Measurements from ENCODE around the gene ROBO2.

Gene ROBO2

DNA sequence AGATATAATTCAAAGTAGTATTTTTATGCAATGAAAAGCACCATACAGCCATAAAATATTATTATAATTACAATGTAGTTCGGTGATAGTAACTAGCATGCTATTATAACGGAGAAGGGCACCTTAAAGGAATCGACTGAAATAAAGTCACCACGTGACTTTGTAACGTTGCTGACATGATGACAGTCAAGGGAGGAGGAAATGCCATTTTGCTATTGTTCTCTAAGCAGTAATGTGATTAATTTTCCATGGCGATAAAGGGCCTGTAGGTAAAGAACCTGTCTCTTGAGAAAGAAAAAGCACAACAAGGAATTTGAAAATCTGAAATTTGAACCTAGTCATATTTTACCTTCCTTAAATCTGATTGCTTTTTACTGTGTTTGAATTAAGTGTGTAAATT, 526.2 kb downstream of the ROBO2 start:
- TF ChIP-seq ZNF132 (tag by site-specific recombination; IDR thresholded peaks at IDR 0.05; ENCODE audit: borderline replicate concordance) (no peak), SP7 (tag by site-specific recombination; IDR thresholded peaks at IDR 0.05) (no peak), ZNF239 (tag by site-specific recombination; IDR thresholded peaks at IDR 0.05) (no peak), EGR2 (tag by site-specific recombination; IDR thresholded peaks at IDR 0.05; ENCODE audit: low read depth) (no peak), ZNF830 (tag by site-specific recombination; IDR thresholded peaks at IDR 0.05; ENCODE audit: low read depth) (no peak), ZNF544 (tag by site-specific recombination; IDR thresholded peaks at IDR 0.05) (no peak), OSR2 (tag by site-specific recombination; IDR thresholded peaks at IDR 0.05) (no peak), ZNF654 (tag by site-specific recombination; IDR thresholded peaks at IDR 0.05; ENCODE audit: low read depth) (no peak), OVOL3 (tag by site-specific recombination; IDR thresholded peaks at IDR 0.05) (no peak), MEIS1 (CRISPR knock-in tag; IDR thresholded peaks at IDR 0.05; ENCODE audit: borderline replicate concordance) (no peak), ZNF837 (tag by site-specific recombination; IDR thresholded peaks at IDR 0.05) (no peak), KLF9 (tag by site-specific recombination; IDR thresholded peaks at IDR 0.05; ENCODE audit: low read depth) (no peak), SP3 (tag by site-specific recombination; IDR thresholded peaks at IDR 0.05) (no peak), ZFP3 (tag by site-specific recombination; IDR thresholded peaks at IDR 0.05; ENCODE audit: low read depth) (no peak), ZNF473 (tag by site-specific recombination; IDR thresholded peaks at IDR 0.05) (no peak), BCL11B (tag by site-specific recombination; IDR thresholded peaks at IDR 0.05; ENCODE audit: low read depth) (no peak), ZNF623 (tag by site-specific recombination; IDR thresholded peaks at IDR 0.05) (no peak), ZNF174 (tag by site-specific recombination; IDR thresholded peaks at IDR 0.05) (no peak)
- TF ChIP-seq, protein P1, sequence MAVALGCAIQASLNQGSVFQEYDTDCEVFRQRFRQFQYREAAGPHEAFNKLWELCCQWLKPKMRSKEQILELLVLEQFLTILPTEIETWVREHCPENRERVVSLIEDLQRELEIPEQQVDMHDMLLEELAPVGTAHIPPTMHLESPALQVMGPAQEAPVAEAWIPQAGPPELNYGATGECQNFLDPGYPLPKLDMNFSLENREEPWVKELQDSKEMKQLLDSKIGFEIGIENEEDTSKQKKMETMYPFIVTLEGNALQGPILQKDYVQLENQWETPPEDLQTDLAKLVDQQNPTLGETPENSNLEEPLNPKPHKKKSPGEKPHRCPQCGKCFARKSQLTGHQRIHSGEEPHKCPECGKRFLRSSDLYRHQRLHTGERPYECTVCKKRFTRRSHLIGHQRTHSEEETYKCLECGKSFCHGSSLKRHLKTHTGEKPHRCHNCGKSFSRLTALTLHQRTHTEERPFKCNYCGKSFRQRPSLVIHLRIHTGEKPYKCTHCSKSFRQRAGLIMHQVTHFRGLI (tag by site-specific recombination; IDR thresholded peaks at IDR 0.05): no peak
- TF ChIP-seq, protein P2, sequence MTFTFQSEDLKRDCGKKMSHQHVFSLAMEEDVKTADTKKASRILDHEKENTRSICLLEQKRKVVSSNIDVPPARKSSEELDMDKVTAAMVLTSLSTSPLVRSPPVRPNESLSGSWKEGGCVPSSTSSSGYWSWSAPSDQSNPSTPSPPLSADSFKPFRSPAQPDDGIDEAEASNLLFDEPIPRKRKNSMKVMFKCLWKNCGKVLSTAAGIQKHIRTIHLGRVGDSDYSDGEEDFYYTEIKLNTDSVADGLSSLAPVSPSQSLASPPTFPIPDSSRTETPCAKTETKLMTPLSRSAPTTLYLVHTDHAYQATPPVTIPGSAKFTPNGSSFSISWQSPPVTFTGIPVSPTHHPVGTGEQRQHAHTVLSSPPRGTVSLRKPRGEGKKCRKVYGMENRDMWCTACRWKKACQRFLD (tag by site-specific recombination; IDR thresholded peaks at IDR 0.05): no peak
- no peak overlapping the region for H3K27ac ChIP-seq (ENCODE audit: extremely low read depth, low read depth, low read length)
- no peak overlapping the region for H3K4me3 ChIP-seq (ENCODE audit: low read depth, low read length)
- ChIA-PET POLR2A (no interaction called here), CTCF (no interaction called here)
- H3K4me1 ChIP-seq (ENCODE audit: control insufficient read depth, insufficient read depth, low read length): no peaks in the 10 kb centered on the region
- H3K36me3 ChIP-seq (ENCODE audit: control insufficient read depth in 2 of 2, insufficient read depth in 1 of 2, low read length in 2 of 2): peaks cover 0 to 3% of the 10 kb centered on the region in 2 experiments; a peak in 1 of 3 replicates
- H3K9me3 ChIP-seq (ENCODE audit: control insufficient read depth, insufficient read depth, low read depth, low read length): no peaks in the 10 kb centered on the region

DNA sequence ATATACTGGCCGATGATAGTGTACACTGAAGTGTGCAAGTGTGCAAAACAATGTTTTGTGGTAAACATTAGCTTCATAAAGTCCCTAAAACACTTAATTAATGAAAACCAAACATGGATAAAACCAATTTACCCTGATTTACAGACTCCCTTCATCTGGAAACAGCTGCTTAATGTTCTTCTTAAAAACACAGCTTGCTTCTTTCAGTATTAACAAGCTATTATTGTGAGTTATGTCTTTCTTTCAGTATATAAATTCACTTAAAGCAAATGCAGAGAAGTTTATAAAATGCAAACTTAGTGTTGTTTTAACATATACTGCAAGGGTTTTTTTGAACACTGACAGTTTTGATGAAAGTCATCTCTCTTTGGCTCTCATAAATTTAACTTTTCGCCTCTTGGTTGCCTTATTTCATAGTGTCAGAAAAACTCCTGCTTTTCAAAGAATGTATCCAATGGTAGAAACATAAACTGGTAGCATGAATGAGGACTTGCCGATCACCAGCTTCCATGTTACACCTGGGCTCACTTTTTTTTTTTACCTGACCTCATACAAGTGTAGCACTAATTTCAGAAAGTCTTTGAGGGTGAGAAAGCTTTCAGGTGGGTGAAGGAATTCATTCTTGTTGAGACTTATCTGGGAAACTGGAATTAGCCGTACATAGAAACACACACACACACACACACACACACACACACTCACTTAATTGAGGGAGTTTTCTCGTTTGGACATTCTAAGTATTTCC, 532.2 kb downstream of the ROBO2 start:
- no peaks in the 10 kb centered on the region for H3K9me3 ChIP-seq (ENCODE audit: control insufficient read depth, insufficient read depth, low read depth, low read length)
- H3K27ac ChIP-seq (ENCODE audit: extremely low read depth, low read depth, low read length): no peak overlapping the region
- no peak overlapping the region for H3K4me3 ChIP-seq (ENCODE audit: low read depth, low read length)
- POLR2A ChIA-PET: no interaction called here
- H3K36me3 ChIP-seq (ENCODE audit: control insufficient read depth in 2 of 2, insufficient read depth in 1 of 2, low read length in 2 of 2): no peaks in the 10 kb centered on the region
- H3K4me1 ChIP-seq (ENCODE audit: control insufficient read depth, insufficient read depth, low read length): no peaks in the 10 kb centered on the region
- CTCF ChIA-PET: no interaction called here
- TF ChIP-seq ZNF2 (tag by site-specific recombination; IDR thresholded peaks at IDR 0.05) (no peak), ZBTB8A (tag by site-specific recombination; IDR thresholded peaks at IDR 0.05) (no peak), ZNF621 (tag by site-specific recombination; IDR thresholded peaks at IDR 0.05) (no peak), ZNF518A (tag by site-specific recombination; conservative IDR thresholded peaks at IDR 0.05; ENCODE audit: low read depth) (no peak), ZBTB44 (tag by site-specific recombination; IDR thresholded peaks at IDR 0.05) (no peak), ZNF473 (tag by site-specific recombination; IDR thresholded peaks at IDR 0.05) (no peak), ZFP3 (tag by site-specific recombination; IDR thresholded peaks at IDR 0.05; ENCODE audit: low read depth) (no peak)
- TF ChIP-seq, protein P3, sequence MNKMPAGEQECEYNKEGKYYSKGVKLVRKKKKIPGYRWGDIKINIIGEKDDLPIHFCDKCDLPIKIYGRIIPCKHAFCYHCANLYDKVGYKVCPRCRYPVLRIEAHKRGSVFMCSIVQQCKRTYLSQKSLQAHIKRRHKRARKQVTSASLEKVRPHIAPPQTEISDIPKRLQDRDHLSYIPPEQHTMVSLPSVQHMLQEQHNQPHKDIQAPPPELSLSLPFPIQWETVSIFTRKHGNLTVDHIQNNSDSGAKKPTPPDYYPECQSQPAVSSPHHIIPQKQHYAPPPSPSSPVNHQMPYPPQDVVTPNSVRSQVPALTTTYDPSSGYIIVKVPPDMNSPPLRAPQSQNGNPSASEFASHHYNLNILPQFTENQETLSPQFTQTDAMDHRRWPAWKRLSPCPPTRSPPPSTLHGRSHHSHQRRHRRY (tag by site-specific recombination; IDR thresholded peaks at IDR 0.05): no peak

All from HEK293 (cell line).